NCI-H187 (cell line): Measurements from ENCODE around the gene MYO10.
"Not testable (repeated sequence)": the region's sequence is repeated elsewhere in the genome, so short reads cannot be mapped to it uniquely, and the experiment has no call there.

ENCODE experiments used
- DNase-seq, 2 experiments: peaks; one replicate each; lab custom pipeline; 2025; lab: John Stamatoyannopoulos, UW

The MYO10 gene

GRCh38 chr5:16862777-16863176 is 73.3 kb downstream of the MYO10 start:
- no peak for DNase-seq

GRCh38 chr5:16859346-16859745 is 76.7 kb downstream of the MYO10 start:
- DNase-seq = no peak

- DNase-seq = no peak
Measured at GRCh38 chr5:16858151-16858550, 77.9 kb downstream of the MYO10 start.

GRCh38 chr5:16857635-16858034 is 78.5 kb downstream of the MYO10 start:
- DNase-seq = no peak

- DNase-seq = peak; percentile 68 to 89
Measured at GRCh38 chr5:16856531-16856930, 79.6 kb downstream of the MYO10 start.

GRCh38 chr5:16855898-16856297 is 80.2 kb downstream of the MYO10 start:
- DNase-seq = no peak

- peak; percentile 22 to 38 for DNase-seq
Measured at GRCh38 chr5:16855485-16855884, 80.6 kb downstream of the MYO10 start.

- no peak for DNase-seq
Measured at GRCh38 chr5:16854351-16854750, 81.7 kb downstream of the MYO10 start.

- DNase-seq = no peak
Measured at GRCh38 chr5:16853518-16853917, 82.6 kb downstream of the MYO10 start.

- no peak for DNase-seq
Measured at GRCh38 chr5:16852251-16853005, 83.7 kb downstream of the MYO10 start.

- DNase-seq = no peak
Measured at GRCh38 chr5:16849775-16850174, 86.3 kb downstream of the MYO10 start.

GRCh38 chr5:16849181-16849580 is 86.9 kb downstream of the MYO10 start:
- no peak for DNase-seq

- no peak for DNase-seq
Measured at GRCh38 chr5:16844952-16845351, 91.1 kb downstream of the MYO10 start.

- no peak for DNase-seq
Measured at GRCh38 chr5:16842896-16843295, 93.2 kb downstream of the MYO10 start.

- DNase-seq = no peak
Measured at GRCh38 chr5:16841416-16841815, 94.7 kb downstream of the MYO10 start.

- DNase-seq = no peak
Measured at GRCh38 chr5:16837305-16837704, 98.8 kb downstream of the MYO10 start.

GRCh38 chr5:16834029-16834428 is 102.1 kb downstream of the MYO10 start:
- DNase-seq = no peak

- DNase-seq = not testable (repeated sequence)
Measured at GRCh38 chr5:16831326-16831725, 104.8 kb downstream of the MYO10 start.

GRCh38 chr5:16827755-16828154 is 108.3 kb downstream of the MYO10 start:
- DNase-seq = no peak

- no peak for DNase-seq
Measured at GRCh38 chr5:16826379-16827125, 109.5 kb downstream of the MYO10 start.

- no peak for DNase-seq
Measured at GRCh38 chr5:16819522-16820167, 116.4 kb downstream of the MYO10 start.

- DNase-seq = no peak
Measured at GRCh38 chr5:16815432-16815831, 120.7 kb downstream of the MYO10 start.

- no peak for DNase-seq
Measured at GRCh38 chr5:16812911-16813310, 123.2 kb downstream of the MYO10 start.
